Uterus (tissue), 4 donors: ENCODE results near the gene PTPRM. TPM values are rescaled to one million over a fixed set of nuclear protein-coding genes. Genes with fewer than 3 reads are reported as not detected.
A peak's percentile ranks its signal among the peaks of the same experiment; 100 is the strongest.

Source experiments
- DNase-seq, 2 donors: peaks; one replicate each; pipeline ENCODE4 v3.0.0-alpha.2; 2019 to 2020
- H3K27ac ChIP-seq, 2 donors: fragments of 200-600 bp; sonication (generic); 1 replicate in 1 of 2; 2 replicates in 1 of 2; pipeline ENCODE4 v1.5.1; 2016 to 2018
- H3K27me3 ChIP-seq, 2 donors: fragments of 200-600 bp; sonication (generic); one replicate each; pipeline ENCODE4 v1.5.1; 2018 to 2019; ENCODE audit warnings: control low read depth in 1 of 2
- H3K36me3 ChIP-seq, 2 donors: fragments of 200-600 bp; sonication (generic); one replicate each; pipeline ENCODE4 v1.5.1; 2019; ENCODE audit warnings: control low read depth in 1 of 2
- H3K4me1 ChIP-seq, 2 donors: fragments of 200-600 bp; sonication (generic); one replicate each; pipeline ENCODE4 v1.5.1; 2018 to 2019; ENCODE audit warnings: control low read depth in 1 of 2
- H3K4me3 ChIP-seq, 2 donors: fragments of 200-600 bp; sonication (generic); 1 replicate in 1 of 2; 2 replicates in 1 of 2; pipeline ENCODE4 v1.5.1; 2018 to 2019; ENCODE audit warnings: mild to moderate bottlenecking in 1 of 2
- H3K9me3 ChIP-seq, 2 donors: fragments of 200-600 bp; sonication (generic); one replicate each; pipeline ENCODE4 v1.5.1; 2019; ENCODE audit warnings: control low read depth in 1 of 2
- CTCF ChIP-seq, 4 experiments: fragments of 200-600 bp in 2 of 4; fragments of 450-650 bp in 2 of 4; sonication (generic) in 2 of 4; IDR thresholded peaks; one replicate each; pipeline ENCODE4 v1.5.1; 2016 to 2019; ENCODE audit warnings: antibody characterized with exemption in 4 of 4, mild to moderate bottlenecking in 2 of 4, moderate library complexity in 1 of 4
- POLR2A ChIP-seq, 2 donors: fragments of 450-650 bp; IDR thresholded peaks; one replicate each; pipeline ENCODE4 v1.6.1; 2016; ENCODE audit warnings: antibody characterized with exemption in 2 of 2, mild to moderate bottlenecking in 1 of 2, moderate library complexity in 1 of 2
- intact Hi-C: fragments of 100-400 bp; cut with DNase I; formaldehyde crosslinking; loops from one replicate; pipeline ENCODE4 v1.15.1; 2023; ENCODE audit warnings: low total_unique reads
- total RNA-seq, 4 donors: library from RNA; depleted of rRNA in 3 of 4; stranded (reverse); fragments of >200 nt in 3 of 4; gene quantifications; one replicate each; pipeline versions ENCODE4 v1.1.0 to v1.2.4, GENCODE V29; 2014 to 2023
- donor health status: DM: yes; HTN: yes; CAD: no.

Gene PTPRM
- total RNA-seq, 4 donors from 2014 or later, result 62.0 to 127 (median 85.7) TPM

GRCh38 chr18:7787339-7787738, 220.2 kb downstream of the PTPRM start:
- DNase-seq, result no peak
- Histone ChIP-seq H3K4me3 (no peak overlapping the region), H3K9me3 (no peaks in the 10 kb centered on the region), H3K4me1 (no peaks in the 10 kb centered on the region), H3K27ac (no peak overlapping the region), H3K27me3 (no peaks in the 10 kb centered on the region), H3K36me3 (no peaks in the 10 kb centered on the region)
- TF ChIP-seq CTCF (IDR thresholded peaks at IDR 0.05) (no peak), POLR2A (IDR thresholded peaks at IDR 0.05) (no peak)
- intact Hi-C loops, result no loop called here

GRCh38 chr18:7789856-7790552, 222.9 kb downstream of the PTPRM start:
- Histone ChIP-seq H3K27me3 (no peaks in the 10 kb centered on the region), H3K27ac (peak overlapping the region in 1 of 2 donors; percentile 0), H3K4me3 (no peak overlapping the region), H3K4me1 (no peaks in the 10 kb centered on the region), H3K9me3 (no peaks in the 10 kb centered on the region), H3K36me3 (no peaks in the 10 kb centered on the region)
- intact Hi-C loops, result no loop called here
- TF ChIP-seq POLR2A (IDR thresholded peaks at IDR 0.05) (no peak), CTCF (IDR thresholded peaks at IDR 0.05) (peak in 3 of 4 experiments; percentile 37 to 49 (median 43))
- DNase-seq, result no peak

GRCh38 chr18:7793100-7793499, 226.0 kb downstream of the PTPRM start:
- Histone ChIP-seq H3K4me1 (no peaks in the 10 kb centered on the region), H3K27ac (no peak overlapping the region), H3K9me3 (no peaks in the 10 kb centered on the region), H3K4me3 (no peak overlapping the region), H3K36me3 (no peaks in the 10 kb centered on the region), H3K27me3 (no peaks in the 10 kb centered on the region)
- TF ChIP-seq CTCF (IDR thresholded peaks at IDR 0.05) (no peak), POLR2A (IDR thresholded peaks at IDR 0.05) (no peak)
- DNase-seq, result no peak
- intact Hi-C loops, result no loop called here

GRCh38 chr18:7803956-7804469, 236.9 kb downstream of the PTPRM start:
- no peaks in the 10 kb centered on the region for H3K4me1 ChIP-seq
- no peak overlapping the region for H3K27ac ChIP-seq
- no peak overlapping the region for H3K4me3 ChIP-seq
- intact Hi-C loops, result no loop called here
- DNase-seq, result no peak
- no peak for TF ChIP-seq POLR2A (IDR thresholded peaks at IDR 0.05)
- TF ChIP-seq CTCF (IDR thresholded peaks at IDR 0.05), result no peak
- no peaks in the 10 kb centered on the region for H3K9me3 ChIP-seq
- H3K36me3 ChIP-seq, result no peaks in the 10 kb centered on the region
- no peaks in the 10 kb centered on the region for H3K27me3 ChIP-seq

- H3K9me3 ChIP-seq, result no peaks in the 10 kb centered on the region
- DNase-seq, result no peak
- H3K27me3 ChIP-seq, result no peaks in the 10 kb centered on the region
- H3K4me3 ChIP-seq, result no peak overlapping the region
- H3K27ac ChIP-seq, result no peak overlapping the region
- TF ChIP-seq POLR2A (IDR thresholded peaks at IDR 0.05) (no peak), CTCF (IDR thresholded peaks at IDR 0.05) (no peak)
- no peaks in the 10 kb centered on the region for H3K36me3 ChIP-seq
- intact Hi-C loops, result no loop called here
- no peaks in the 10 kb centered on the region for H3K4me1 ChIP-seq
These were observed 238.0 kb downstream of the PTPRM start for GRCh38 chr18:7805096-7805495.
